GM19023 (cell line): ENCODE results near the gene WDSUB1.

Experiments
- ATAC-seq: cut with Tn5 transposase; IDR thresholded peaks from one replicate; pipeline ENCODE4 v1.9.1; 2021; ENCODE audit warnings: mild to moderate bottlenecking, moderate library complexity; ENCODE audit not compliant: unreplicated experiment

The WDSUB1 gene, protein sequence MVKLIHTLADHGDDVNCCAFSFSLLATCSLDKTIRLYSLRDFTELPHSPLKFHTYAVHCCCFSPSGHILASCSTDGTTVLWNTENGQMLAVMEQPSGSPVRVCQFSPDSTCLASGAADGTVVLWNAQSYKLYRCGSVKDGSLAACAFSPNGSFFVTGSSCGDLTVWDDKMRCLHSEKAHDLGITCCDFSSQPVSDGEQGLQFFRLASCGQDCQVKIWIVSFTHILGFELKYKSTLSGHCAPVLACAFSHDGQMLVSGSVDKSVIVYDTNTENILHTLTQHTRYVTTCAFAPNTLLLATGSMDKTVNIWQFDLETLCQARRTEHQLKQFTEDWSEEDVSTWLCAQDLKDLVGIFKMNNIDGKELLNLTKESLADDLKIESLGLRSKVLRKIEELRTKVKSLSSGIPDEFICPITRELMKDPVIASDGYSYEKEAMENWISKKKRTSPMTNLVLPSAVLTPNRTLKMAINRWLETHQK

GRCh38 chr2:159285929-159286708, at the start of gene WDSUB1:
Gene WDSUB1 (minus strand): TSS chr2:159286703. CDS start chr2:159283069, 3,634 bp downstream.
- ATAC-seq: peak; percentile 39

DNA sequence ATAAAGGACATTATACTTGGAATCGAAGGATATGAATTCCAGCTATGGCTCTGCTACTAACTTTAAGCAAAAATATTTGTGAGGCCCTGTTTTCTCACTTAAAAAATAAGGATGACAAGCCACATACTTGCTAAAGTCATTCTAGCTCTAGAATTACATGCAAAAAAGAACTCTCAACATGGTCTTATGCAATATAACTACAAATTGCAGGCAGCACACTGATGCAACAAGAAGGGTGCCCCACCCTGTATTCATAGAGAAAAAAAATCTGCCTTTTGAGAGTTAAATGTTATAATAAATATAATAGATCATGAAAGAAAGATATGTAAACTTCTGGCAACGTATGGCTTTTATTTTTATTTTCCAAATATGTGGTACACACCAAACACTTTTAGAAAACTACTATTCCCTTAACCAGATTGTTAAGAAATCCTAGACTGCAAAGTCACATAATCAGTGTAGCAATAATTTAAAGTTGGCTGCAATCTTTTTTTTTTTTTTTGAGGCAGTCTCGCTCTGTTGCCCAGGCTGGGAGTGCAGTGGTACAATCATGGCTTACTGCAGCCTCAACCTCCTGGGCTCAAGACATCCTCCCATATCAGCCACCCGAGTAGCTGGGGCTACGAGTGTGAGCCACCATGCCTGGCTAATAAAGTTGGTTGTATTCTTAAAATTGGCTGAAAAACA, 40.2 kb upstream of the WDSUB1 start:
- ATAC-seq: no peak

GRCh38 chr2:159322419-159322818, 35.9 kb upstream of the WDSUB1 start:
- no peak for ATAC-seq

GRCh38 chr2:159317392-159318088, 31.0 kb upstream of the WDSUB1 start:
- ATAC-seq: no peak

- no peak for ATAC-seq
Observed at GRCh38 chr2:159307942-159308341, 21.4 kb upstream of the WDSUB1 start.

GRCh38 chr2:159300586-159300985, 14.1 kb upstream of the WDSUB1 start:
- ATAC-seq: no peak

- no peak for ATAC-seq
Observed at GRCh38 chr2:159298967-159299366, 12.5 kb upstream of the WDSUB1 start.

- no peak for ATAC-seq
Observed at GRCh38 chr2:159297042-159297707, 10.7 kb upstream of the WDSUB1 start.

- no peak for ATAC-seq
Observed at GRCh38 chr2:159292157-159292556, 5.7 kb upstream of the WDSUB1 start.

DNA sequence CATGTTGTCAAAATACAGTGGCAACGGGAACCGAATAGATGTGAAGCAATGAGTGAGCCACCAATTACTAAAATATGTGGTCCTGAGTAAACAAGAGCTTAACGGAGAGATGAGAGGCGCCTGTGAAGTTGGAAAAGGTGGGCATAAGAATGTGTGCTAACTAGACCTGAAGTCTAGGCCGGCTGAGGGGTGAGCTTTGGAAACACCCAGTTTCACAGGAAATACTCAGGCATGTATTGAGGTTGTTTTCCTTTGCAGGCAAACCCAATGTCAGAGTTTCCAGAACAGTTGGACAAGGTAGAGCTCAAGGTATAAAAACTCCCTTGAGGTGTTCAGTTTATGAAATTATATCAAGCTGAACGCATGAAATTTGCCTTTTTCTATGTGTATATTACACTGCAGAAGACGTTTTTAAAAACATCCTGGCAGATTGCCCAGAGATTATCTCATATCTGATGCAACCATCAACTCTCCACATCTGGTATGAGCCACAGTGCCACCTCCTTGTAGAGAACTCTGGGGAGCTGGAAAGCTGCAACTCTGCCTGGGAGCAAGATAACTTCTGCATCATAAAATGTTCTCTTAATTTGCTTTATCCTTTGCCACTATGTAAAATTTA, 3.9 kb upstream of the WDSUB1 start:
- ATAC-seq: no peak

GRCh38 chr2:159287733-159288132, 1.2 kb upstream of the WDSUB1 start:
- no peak for ATAC-seq

DNA sequence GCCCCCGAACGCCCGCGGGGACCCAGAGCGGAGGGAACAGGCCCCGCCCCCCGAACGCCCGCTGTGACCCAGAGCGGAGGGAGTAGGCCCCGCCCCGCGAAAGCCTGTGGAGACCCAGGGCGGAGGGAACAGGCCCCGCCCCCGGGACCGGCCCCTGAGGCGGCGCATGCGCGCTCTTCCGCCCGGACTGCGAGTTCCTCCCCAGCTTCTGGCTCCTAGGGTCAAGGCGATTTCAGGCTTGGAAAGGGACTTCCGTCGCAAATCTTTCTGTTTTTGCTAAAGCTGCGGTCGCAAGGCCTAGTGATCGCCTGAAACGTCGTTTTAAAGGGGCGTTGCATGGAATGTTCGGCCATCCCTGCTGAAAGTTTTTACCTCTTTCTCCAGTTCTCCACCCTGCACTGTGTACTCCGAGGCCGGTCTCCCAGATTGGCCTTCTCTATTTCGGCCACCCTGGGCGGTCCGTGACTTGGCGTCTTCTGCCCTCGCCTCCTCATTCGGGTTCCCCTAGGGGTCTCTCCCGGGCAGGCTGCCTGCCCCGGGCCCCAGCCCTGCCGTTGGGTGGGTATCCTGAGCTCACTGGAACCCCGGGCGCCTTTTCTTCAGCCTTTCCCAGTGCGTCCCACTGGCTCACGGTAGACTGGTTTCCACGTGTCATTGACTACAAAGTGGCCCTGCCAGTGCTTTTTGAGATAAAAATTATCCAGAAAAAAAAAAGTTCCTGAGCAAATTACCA, 372 bp upstream of the WDSUB1 start:
- peak; percentile 93 for ATAC-seq

DNA sequence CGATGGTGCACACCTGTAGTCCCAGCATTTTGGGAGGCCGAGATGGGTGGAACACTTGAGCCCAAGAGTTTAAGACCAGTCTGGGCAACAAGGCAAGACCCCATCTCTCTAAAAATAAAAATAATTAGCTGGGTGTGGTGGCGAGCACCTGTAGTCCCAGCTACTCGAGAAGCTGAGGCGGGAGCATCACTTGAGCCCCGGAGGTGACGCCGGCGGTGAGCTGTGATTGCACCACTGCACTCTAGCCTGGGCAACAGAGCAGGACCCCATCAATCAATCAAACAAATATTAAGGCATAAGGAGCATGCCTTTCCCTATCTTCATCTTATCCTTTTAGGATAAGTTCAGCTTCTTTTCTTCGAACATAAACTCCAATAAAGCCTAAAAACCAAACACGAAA, 1.1 kb downstream of the WDSUB1 start:
- no peak for ATAC-seq

- ATAC-seq: no peak
Observed at GRCh38 chr2:159283529-159283928, 3.0 kb downstream of the WDSUB1 start.

GRCh38 chr2:159281002-159281401, 5.5 kb downstream of the WDSUB1 start:
- ATAC-seq: no peak

- ATAC-seq: no peak
Observed at GRCh38 chr2:159279700-159280099, 6.8 kb downstream of the WDSUB1 start.

GRCh38 chr2:159275111-159275510, 11.4 kb downstream of the WDSUB1 start:
- ATAC-seq: no peak

DNA sequence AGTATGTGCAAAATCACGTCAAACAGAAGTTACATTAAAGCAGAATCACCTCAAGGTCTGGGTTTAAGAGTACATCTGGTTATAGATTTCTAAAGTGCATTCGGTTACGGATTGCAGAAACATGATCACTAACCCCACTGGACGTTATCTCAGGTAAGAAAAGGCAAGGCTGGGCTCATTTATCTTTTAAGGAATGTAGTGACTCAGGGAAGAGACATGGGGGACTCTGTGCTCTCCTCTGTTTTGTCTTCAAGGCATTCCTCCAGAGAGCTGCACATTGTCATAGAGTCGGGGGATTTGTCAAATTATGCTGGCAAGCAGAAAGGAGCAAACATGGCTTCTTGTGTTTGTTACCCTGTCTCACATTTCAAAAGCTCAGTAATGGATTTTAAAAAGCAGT, 14.3 kb downstream of the WDSUB1 start:
- no peak for ATAC-seq

DNA sequence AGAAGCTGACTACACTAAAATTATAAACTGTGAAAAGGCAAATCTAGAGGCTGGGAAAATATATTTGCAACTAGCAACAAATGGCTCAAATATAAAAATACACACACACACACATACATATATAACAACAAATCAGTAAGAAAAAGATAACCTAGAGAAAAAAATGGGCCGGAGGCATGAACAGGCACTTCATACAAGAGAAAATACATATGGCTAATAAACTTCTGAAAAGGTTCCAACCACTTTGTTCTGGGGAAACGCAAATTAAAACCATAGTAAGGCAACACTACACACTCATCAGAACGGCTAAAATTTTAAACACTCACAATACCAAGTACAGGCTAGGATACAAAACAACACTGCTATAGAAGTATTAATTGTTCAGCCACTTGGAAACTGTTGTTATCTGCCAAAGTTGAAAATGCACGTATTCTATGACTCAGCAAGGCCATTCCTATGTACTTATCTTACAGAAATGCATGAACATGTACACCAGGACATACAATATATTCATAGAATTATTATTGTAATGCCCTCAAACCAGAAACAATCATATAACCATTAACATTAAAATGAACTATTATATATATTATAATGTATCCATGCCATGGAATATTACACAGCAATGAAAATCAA, 15.6 kb downstream of the WDSUB1 start:
- ATAC-seq: no peak
